ENCODE results near the gene ZMYND10. TPM values are rescaled to one million over a fixed set of nuclear protein-coding genes. Genes with fewer than 3 reads are reported as not detected.
A peak's percentile ranks its signal among the peaks of the same experiment; 100 is the strongest.

The ZMYND10 gene
- total RNA-seq, 1 donor from 2014 or later, result 0.86 TPM

GRCh38 chr3:50298836-50299637 lies 46.5 kb downstream of the ZMYND10 start, which contains the start of the genes HYAL3 and NAA80:
HYAL3 (minus strand) TSS chr3:50299405; CDS start chr3:50295602, 3,803 bp downstream.
NAA80 (minus strand) TSS chr3:50299405; CDS start chr3:50297463, 1,942 bp downstream.
- DNase-seq (ENCODE audit: low spot score, unreplicated experiment), result peak; percentile 98
- TF ChIP-seq, protein P1, sequence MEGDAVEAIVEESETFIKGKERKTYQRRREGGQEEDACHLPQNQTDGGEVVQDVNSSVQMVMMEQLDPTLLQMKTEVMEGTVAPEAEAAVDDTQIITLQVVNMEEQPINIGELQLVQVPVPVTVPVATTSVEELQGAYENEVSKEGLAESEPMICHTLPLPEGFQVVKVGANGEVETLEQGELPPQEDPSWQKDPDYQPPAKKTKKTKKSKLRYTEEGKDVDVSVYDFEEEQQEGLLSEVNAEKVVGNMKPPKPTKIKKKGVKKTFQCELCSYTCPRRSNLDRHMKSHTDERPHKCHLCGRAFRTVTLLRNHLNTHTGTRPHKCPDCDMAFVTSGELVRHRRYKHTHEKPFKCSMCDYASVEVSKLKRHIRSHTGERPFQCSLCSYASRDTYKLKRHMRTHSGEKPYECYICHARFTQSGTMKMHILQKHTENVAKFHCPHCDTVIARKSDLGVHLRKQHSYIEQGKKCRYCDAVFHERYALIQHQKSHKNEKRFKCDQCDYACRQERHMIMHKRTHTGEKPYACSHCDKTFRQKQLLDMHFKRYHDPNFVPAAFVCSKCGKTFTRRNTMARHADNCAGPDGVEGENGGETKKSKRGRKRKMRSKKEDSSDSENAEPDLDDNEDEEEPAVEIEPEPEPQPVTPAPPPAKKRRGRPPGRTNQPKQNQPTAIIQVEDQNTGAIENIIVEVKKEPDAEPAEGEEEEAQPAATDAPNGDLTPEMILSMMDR (IDR thresholded peaks at IDR 0.05; ENCODE audit: unreplicated experiment), result peak; percentile 45
- Mint-ChIP-seq H3K9me3 (ENCODE audit: low read depth) (no peaks in the 10 kb centered on the region), H3K27ac (peak within 1 kb of the TSS; percentile 98), H3K27me3 (no peaks in the 10 kb centered on the region), H3K4me1 (ENCODE audit: low read depth) (peaks cover 17% of the 10 kb centered on the region), H3K4me3 (ENCODE audit: low read depth) (peak within 1 kb of the TSS; percentile 90), H3K36me3 (ENCODE audit: insufficient read depth) (no peaks in the 10 kb centered on the region)

GRCh38 chr3:50297896-50298725 lies 47.4 kb downstream of the ZMYND10 start:
- no peaks in the 10 kb centered on the region for H3K9me3 Mint-ChIP-seq (ENCODE audit: low read depth)
- peak overlapping the region; percentile 90 for H3K4me3 Mint-ChIP-seq (ENCODE audit: low read depth)
- DNase-seq (ENCODE audit: low spot score, unreplicated experiment), result no peak
- H3K36me3 Mint-ChIP-seq (ENCODE audit: insufficient read depth), result no peaks in the 10 kb centered on the region
- TF ChIP-seq, protein P1 (IDR thresholded peaks at IDR 0.05; ENCODE audit: unreplicated experiment), result peak; percentile 15
- peaks cover 16% of the 10 kb centered on the region for H3K4me1 Mint-ChIP-seq (ENCODE audit: low read depth)
- no peak overlapping the region for H3K27ac Mint-ChIP-seq
- H3K27me3 Mint-ChIP-seq, result no peaks in the 10 kb centered on the region

DNA sequence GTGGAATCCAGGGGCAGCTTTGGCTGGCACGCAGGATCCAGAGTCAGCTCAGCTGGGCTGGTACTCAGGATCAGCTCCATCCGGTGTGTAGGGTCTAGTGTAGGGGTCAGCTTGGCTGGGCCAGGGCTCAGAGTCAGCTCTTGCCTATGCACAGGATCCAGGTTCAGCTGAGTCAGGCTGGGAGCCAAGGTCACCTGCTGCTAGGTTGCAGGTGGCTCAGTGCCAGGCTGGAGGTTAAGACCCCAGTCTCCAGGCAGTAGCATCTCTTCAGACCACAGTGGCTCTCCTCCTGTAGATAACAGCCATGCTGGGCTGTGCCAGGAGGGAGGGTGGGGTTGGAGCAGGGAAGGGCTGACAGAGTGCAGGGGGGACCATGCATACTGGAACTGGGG lies 48.2 kb downstream of the ZMYND10 start:
- peaks cover 15% of the 10 kb centered on the region for H3K4me1 Mint-ChIP-seq (ENCODE audit: low read depth)
- no peaks in the 10 kb centered on the region for H3K36me3 Mint-ChIP-seq (ENCODE audit: insufficient read depth)
- H3K9me3 Mint-ChIP-seq (ENCODE audit: low read depth), result no peaks in the 10 kb centered on the region
- TF ChIP-seq, protein P1 (IDR thresholded peaks at IDR 0.05; ENCODE audit: unreplicated experiment), result no peak
- no peak overlapping the region for H3K4me3 Mint-ChIP-seq (ENCODE audit: low read depth)
- no peak for DNase-seq (ENCODE audit: low spot score, unreplicated experiment)
- no peak overlapping the region for H3K27ac Mint-ChIP-seq
- no peaks in the 10 kb centered on the region for H3K27me3 Mint-ChIP-seq

DNA sequence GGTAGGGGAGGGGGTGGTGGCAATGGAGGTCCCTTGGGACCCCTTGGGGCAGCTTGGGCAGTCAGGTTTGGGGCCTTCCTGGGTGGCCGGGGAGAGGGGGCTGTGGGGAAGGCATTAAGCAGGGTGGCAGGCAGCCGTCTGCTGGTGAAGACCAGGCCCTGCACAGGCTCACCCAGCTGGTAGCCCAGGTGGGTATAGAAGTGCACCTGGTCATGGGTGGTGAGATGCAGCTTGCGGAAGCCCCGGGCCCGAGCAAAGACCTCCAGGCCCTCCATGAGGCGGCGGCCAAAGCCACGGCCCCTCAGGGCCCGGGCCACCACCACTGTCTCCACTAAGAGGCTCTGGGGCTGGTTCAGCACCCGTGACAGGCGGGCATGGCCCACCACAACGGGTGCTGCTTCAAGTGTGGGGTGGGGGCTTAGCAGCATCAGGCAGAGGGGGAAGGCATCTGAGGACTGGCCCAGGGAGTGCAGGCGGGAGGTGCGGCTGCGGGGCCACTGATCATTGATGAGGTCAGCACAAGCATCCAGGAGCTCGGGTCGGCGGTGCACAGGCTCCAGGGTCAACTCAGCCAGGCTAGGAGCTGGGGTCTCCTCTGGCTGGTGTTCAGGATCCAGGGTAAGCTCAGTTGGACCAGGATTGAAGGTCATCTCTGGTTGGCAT lies 48.7 kb downstream of the ZMYND10 start:
- DNase-seq (ENCODE audit: low spot score, unreplicated experiment), result no peak
- Mint-ChIP-seq H3K9me3 (ENCODE audit: low read depth) (no peaks in the 10 kb centered on the region), H3K27ac (no peak overlapping the region), H3K36me3 (ENCODE audit: insufficient read depth) (no peaks in the 10 kb centered on the region), H3K4me1 (ENCODE audit: low read depth) (peaks cover 14% of the 10 kb centered on the region), H3K27me3 (no peaks in the 10 kb centered on the region), H3K4me3 (ENCODE audit: low read depth) (peak overlapping the region; percentile 14)
- TF ChIP-seq, protein P1 (IDR thresholded peaks at IDR 0.05; ENCODE audit: unreplicated experiment), result no peak
